ENCODE measurements around the gene PBX1. TPM values are rescaled to one million over a fixed set of nuclear protein-coding genes. Genes with fewer than 3 reads are reported as not detected.

Gene PBX1
- total RNA-seq, 1 experiment from 2014 or later = 102 TPM

- DNase-seq (ENCODE audit: low spot score) (no peak), ATAC-seq (no peak)
- Mint-ChIP-seq H3K4me1 (peaks cover 55% of the 10 kb centered on the region), H3K36me3 (no peaks in the 10 kb centered on the region), H3K27ac (peak overlapping the region; percentile 42), H3K4me3 (no peak overlapping the region), H3K9me3 (no peaks in the 10 kb centered on the region), H3K27me3 (ENCODE audit: low read depth) (no peaks in the 10 kb centered on the region)
- TF ChIP-seq NFATC4 (CRISPR knock-in tag; IDR thresholded peaks at IDR 0.05) (no peak), ESRRA (CRISPR knock-in tag; IDR thresholded peaks at IDR 0.05; ENCODE audit: borderline replicate concordance) (no peak), CREB1 (CRISPR knock-in tag; IDR thresholded peaks at IDR 0.05) (no peak), FOXJ3 (CRISPR knock-in tag; IDR thresholded peaks at IDR 0.05; ENCODE audit: borderline replicate concordance) (no peak), SMAD4 (CRISPR knock-in tag; IDR thresholded peaks at IDR 0.05) (no peak), JUN (CRISPR knock-in tag; IDR thresholded peaks at IDR 0.05) (no peak), AFF4 (CRISPR knock-in tag; IDR thresholded peaks at IDR 0.05; ENCODE audit: borderline replicate concordance) (no peak), ATF3 (CRISPR knock-in tag; conservative IDR thresholded peaks at IDR 0.05) (no peak), ELF4 (CRISPR knock-in tag; IDR thresholded peaks at IDR 0.05; ENCODE audit: low read depth) (no peak), ZNF671 (CRISPR knock-in tag; IDR thresholded peaks at IDR 0.05) (no peak), PRRX2 (CRISPR knock-in tag; IDR thresholded peaks at IDR 0.05) (no peak), RELA (CRISPR knock-in tag; IDR thresholded peaks at IDR 0.05; ENCODE audit: borderline replicate concordance) (no peak), HMGXB4 (CRISPR knock-in tag; IDR thresholded peaks at IDR 0.05) (no peak), GRHL2 (CRISPR knock-in tag; IDR thresholded peaks at IDR 0.05; ENCODE audit: insufficient replicate concordance, severe bottlenecking) (no peak), E2F5 (CRISPR knock-in tag; IDR thresholded peaks at IDR 0.05) (no peak), GABPB1 (CRISPR knock-in tag; IDR thresholded peaks at IDR 0.05) (no peak), ATF2 (CRISPR knock-in tag; IDR thresholded peaks at IDR 0.05; ENCODE audit: borderline replicate concordance, low read depth) (no peak)
- TF ChIP-seq, protein P1, sequence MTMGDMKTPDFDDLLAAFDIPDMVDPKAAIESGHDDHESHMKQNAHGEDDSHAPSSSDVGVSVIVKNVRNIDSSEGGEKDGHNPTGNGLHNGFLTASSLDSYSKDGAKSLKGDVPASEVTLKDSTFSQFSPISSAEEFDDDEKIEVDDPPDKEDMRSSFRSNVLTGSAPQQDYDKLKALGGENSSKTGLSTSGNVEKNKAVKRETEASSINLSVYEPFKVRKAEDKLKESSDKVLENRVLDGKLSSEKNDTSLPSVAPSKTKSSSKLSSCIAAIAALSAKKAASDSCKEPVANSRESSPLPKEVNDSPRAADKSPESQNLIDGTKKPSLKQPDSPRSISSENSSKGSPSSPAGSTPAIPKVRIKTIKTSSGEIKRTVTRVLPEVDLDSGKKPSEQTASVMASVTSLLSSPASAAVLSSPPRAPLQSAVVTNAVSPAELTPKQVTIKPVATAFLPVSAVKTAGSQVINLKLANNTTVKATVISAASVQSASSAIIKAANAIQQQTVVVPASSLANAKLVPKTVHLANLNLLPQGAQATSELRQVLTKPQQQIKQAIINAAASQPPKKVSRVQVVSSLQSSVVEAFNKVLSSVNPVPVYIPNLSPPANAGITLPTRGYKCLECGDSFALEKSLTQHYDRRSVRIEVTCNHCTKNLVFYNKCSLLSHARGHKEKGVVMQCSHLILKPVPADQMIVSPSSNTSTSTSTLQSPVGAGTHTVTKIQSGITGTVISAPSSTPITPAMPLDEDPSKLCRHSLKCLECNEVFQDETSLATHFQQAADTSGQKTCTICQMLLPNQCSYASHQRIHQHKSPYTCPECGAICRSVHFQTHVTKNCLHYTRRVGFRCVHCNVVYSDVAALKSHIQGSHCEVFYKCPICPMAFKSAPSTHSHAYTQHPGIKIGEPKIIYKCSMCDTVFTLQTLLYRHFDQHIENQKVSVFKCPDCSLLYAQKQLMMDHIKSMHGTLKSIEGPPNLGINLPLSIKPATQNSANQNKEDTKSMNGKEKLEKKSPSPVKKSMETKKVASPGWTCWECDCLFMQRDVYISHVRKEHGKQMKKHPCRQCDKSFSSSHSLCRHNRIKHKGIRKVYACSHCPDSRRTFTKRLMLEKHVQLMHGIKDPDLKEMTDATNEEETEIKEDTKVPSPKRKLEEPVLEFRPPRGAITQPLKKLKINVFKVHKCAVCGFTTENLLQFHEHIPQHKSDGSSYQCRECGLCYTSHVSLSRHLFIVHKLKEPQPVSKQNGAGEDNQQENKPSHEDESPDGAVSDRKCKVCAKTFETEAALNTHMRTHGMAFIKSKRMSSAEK (CRISPR knock-in tag; IDR thresholded peaks at IDR 0.05; ENCODE audit: borderline replicate concordance) = no peak
- TF ChIP-seq, protein P2, sequence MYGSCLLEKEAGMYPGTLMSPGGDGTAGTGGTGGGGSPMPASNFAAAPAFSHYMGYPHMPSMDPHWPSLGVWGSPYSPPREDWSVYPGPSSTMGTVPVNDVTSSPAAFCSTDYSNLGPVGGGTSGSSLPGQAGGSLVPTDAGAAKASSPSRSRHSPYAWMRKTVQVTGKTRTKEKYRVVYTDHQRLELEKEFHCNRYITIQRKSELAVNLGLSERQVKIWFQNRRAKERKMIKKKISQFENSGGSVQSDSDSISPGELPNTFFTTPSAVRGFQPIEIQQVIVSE (CRISPR knock-in tag; IDR thresholded peaks at IDR 0.05; ENCODE audit: borderline replicate concordance) = no peak
- POLR2A ChIA-PET = interaction anchor here (1.1 kb wide), 1 partner anchor 168 kb away, joined by 3 read pairs; no protein-coding TSS in a partner anchor
- CTCF ChIA-PET = interaction anchor here (1.0 to 3.7 kb wide), 5 partner anchors 17 to 454 kb away, joined by 3 to 16 read pairs (median 5); no protein-coding TSS in a partner anchor
Measured at GRCh38 chr1:164619006-164619784, 60.2 kb downstream of the PBX1 start.
